ENCODE measurements around the gene CYP4F12.

DNA sequence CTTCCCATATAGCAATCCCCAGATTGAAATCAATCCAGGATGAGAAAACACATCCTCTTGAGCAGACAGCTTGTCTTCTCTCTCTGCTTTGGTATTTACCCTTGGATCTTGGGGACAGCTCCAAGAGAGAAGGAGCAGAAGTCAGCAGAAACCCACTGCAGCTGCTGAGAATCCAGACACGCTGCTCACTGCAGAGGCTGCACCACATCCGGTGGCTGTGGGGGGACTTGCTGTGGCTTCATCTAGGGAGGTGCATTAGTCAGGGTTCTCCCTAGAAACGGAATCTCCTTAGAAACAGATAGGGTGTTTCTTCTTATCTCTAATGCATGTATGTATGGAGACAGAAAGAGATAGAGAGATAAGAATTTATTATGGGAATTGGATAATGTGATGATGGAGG lies 2.7 kb downstream of the CYP4F12 start:
- TF ChIP-seq EZH2 (IDR thresholded peaks at IDR 0.05) (no peak), POLR2AphosphoS5 (IDR thresholded peaks at IDR 0.05; ENCODE audit: borderline replicate concordance, low read depth, low read length) (no peak)

Measured in SK-N-MC (cell line).